ENCODE data around the gene IFNL2. TPM values are rescaled to one million over a fixed set of nuclear protein-coding genes. Genes with fewer than 3 reads are reported as not detected.

Gene IFNL2
- total RNA-seq, 4 donors from 2014 or later = not detected

- H3K4me1 ChIP-seq = no peaks in the 10 kb centered on the region
- H3K9me3 ChIP-seq = no peaks in the 10 kb centered on the region
- peaks cover 28 to 34% (median 32%) of the 10 kb centered on the region in 3 donors for H3K27me3 ChIP-seq
- H3K36me3 ChIP-seq = no peaks in the 10 kb centered on the region
- no peak overlapping the region for H3K27ac ChIP-seq
- in situ Hi-C loops (cut with MboI; ENCODE audit: low sequenced_read_pairs in 4 of 4) = no loop called here
- TF ChIP-seq POLR2A (IDR thresholded peaks at IDR 0.05) (no peak), CTCF (IDR thresholded peaks at IDR 0.05 in 4 of 5, conservative IDR thresholded peaks at IDR 0.05 in 1 of 5) (no peak)
- no peak for DNase-seq
- no peak overlapping the region for H3K4me3 ChIP-seq
- no peak for ATAC-seq
- intact Hi-C loops (cut with DNase I; ENCODE audit: low total_unique reads) = no loop called here
Observed at GRCh38 chr19:39252458-39252857, 15.7 kb upstream of the IFNL2 start.

DNA sequence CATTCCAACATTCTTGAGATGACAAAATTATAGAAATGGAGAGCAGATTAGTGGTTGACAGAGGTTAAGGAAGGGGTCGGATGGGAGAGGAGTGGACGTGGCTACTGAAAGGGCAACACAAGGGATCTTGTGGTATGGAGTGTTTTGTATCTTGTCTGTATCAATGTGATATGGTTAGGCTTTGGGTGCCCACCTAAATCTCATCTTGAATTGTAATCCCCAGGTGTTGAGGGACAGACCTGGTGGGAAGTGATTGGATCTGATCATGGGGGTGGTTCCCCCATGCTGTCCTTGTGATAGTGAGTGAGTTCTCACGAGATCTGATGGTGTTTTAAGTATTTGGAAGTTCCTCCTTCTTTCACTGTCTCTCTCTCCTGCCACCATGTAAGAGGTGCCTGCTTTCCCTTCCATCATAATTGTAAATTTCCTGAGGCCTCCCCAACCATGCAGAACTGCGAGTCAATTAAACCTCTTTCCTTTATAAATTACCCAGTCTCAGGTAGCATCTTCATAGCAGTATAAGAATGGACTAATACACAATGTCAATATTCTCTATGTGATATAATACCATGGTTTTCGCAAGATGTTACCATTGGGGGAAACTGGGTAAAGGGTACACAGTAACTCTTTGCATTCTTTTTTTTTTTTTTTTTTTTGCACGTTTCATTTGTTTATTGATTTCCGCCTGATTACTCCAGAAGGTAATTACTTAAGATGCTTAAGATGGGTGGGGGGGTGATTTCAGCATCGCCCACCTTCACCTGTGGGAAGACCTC is 14.6 kb upstream of the IFNL2 start:
- intact Hi-C loops (cut with DNase I; ENCODE audit: low total_unique reads) = no loop called here
- no peak for ATAC-seq
- Histone ChIP-seq H3K9me3 (no peaks in the 10 kb centered on the region), H3K27me3 (peaks cover 18 to 28% (median 20%) of the 10 kb centered on the region in 3 donors), H3K36me3 (no peaks in the 10 kb centered on the region), H3K4me3 (no peak overlapping the region), H3K27ac (no peak overlapping the region), H3K4me1 (no peaks in the 10 kb centered on the region)
- TF ChIP-seq CTCF (IDR thresholded peaks at IDR 0.05 in 4 of 5, conservative IDR thresholded peaks at IDR 0.05 in 1 of 5) = no peak
- no peak for TF ChIP-seq POLR2A (IDR thresholded peaks at IDR 0.05)
- in situ Hi-C loops (cut with MboI; ENCODE audit: low sequenced_read_pairs in 4 of 4) = no loop called here
- DNase-seq = no peak

DNA sequence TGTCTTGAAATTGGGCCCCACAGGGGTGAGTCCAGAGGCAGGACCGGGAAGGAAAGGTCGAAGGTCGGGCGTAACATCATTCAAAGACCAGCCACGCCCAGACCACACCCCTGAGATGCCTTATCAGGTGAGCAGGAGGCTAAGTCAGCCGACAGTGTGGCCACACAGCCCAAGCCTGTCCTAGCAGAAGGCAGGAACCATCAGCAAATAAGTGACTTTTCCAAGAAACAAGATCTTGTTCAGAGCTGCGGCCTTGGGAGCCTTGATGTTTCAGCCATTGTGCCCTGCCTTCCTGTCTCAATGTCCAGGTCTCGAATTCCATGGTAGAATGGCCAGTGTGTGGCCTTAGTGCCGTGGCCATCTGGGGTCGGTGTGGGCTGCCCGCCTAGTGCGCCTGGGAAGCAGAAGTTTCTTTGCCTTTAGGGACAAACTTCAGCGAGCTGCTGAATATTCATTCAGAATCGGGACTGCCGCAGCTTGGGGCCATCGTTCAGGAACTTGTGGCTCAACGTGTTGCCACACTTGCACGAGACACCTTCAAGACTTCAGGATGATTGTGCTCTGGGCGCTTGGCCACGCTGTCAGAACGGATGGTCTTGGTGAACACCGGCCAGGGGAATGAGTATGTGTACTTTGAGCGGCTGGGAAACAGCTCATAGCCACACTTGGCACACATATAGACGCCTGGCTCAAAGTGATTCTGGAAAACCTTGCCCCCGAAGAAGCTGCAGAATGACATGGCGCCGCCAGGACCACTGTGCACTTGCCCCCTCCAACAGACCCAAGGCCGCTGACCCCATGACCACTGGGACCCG is 13.5 kb upstream of the IFNL2 start:
- no peak overlapping the region for H3K27ac ChIP-seq
- H3K9me3 ChIP-seq = no peaks in the 10 kb centered on the region
- H3K4me1 ChIP-seq = no peaks in the 10 kb centered on the region
- DNase-seq (no peak), ATAC-seq (no peak)
- intact Hi-C loops (cut with DNase I; ENCODE audit: low total_unique reads) (no loop called here), in situ Hi-C loops (cut with MboI; ENCODE audit: low sequenced_read_pairs in 4 of 4) (no loop called here)
- H3K27me3 ChIP-seq = peaks cover 9 to 22% (median 9%) of the 10 kb centered on the region in 3 donors
- no peak for TF ChIP-seq POLR2A (IDR thresholded peaks at IDR 0.05)
- no peak for TF ChIP-seq CTCF (IDR thresholded peaks at IDR 0.05 in 4 of 5, conservative IDR thresholded peaks at IDR 0.05 in 1 of 5)
- H3K36me3 ChIP-seq = no peaks in the 10 kb centered on the region
- H3K4me3 ChIP-seq = no peak overlapping the region

DNA sequence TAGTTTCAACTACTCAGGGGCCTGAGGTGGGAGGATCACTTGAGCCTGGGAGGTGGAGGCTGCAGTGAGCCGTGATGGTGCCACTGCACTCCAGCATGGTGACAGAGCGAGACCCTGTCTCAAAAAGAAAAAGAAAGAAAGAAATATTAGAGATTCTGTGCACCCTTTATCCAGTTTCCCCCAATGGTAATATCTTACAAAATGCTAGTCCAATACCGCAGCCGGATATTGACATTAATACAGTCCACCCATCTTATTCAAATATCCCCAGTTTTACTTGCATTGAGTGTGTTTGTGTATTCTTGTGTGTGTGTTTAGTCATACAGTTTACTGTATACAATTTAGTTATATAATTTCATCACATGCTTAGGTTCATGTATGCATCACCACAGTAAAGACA is 11.0 kb upstream of the IFNL2 start:
- no peaks in the 10 kb centered on the region for H3K36me3 ChIP-seq
- DNase-seq (no peak), ATAC-seq (no peak)
- intact Hi-C loops (cut with DNase I; ENCODE audit: low total_unique reads) = no loop called here
- TF ChIP-seq POLR2A (IDR thresholded peaks at IDR 0.05) (no peak), CTCF (IDR thresholded peaks at IDR 0.05 in 4 of 5, conservative IDR thresholded peaks at IDR 0.05 in 1 of 5) (no peak)
- no peak overlapping the region for H3K4me3 ChIP-seq
- no peaks in the 10 kb centered on the region for H3K9me3 ChIP-seq
- in situ Hi-C loops (cut with MboI; ENCODE audit: low sequenced_read_pairs in 4 of 4) = no loop called here
- peaks cover 0 to 23% (median 19%) of the 10 kb centered on the region in 3 donors for H3K27me3 ChIP-seq
- no peaks in the 10 kb centered on the region for H3K4me1 ChIP-seq
- no peak overlapping the region for H3K27ac ChIP-seq
